Thoracic aorta (tissue), 2 donors: Measurements from ENCODE around the gene SCMH1. TPM values are rescaled to one million over a fixed set of nuclear protein-coding genes. Genes with fewer than 3 reads are reported as not detected.

Experiments used
- ATAC-seq: fragments of 150-250 bp; one replicate; pipeline ENCODE4 v1.8.0; 2017; ENCODE audit warnings: low read depth; ENCODE audit not compliant: insufficient number of reproducible peaks, low FRiP score
- DNase-seq: peaks from one replicate; pipeline ENCODE4 v3.0.0-alpha.2; 2020; ENCODE audit warnings: low spot score
- H3K27ac ChIP-seq, 2 donors: fragments of 200-600 bp; sonication (generic); 1 replicate in 1 of 2; 2 replicates in 1 of 2; pipeline ENCODE4 v1.5.1; 2016; ENCODE audit warnings: mild to moderate bottlenecking in 2 of 2, moderate library complexity in 2 of 2
- H3K27me3 ChIP-seq: fragments of 200-600 bp; sonication (generic); replicated peaks from 2 replicates; pipeline ENCODE4 v1.6.0; 2016; ENCODE audit warnings: mild to moderate bottlenecking; ENCODE audit not compliant: insufficient read depth
- H3K36me3 ChIP-seq: fragments of 200-600 bp; sonication (generic); one replicate; pipeline ENCODE4 v1.5.1; 2016
- H3K4me1 ChIP-seq, 2 donors: fragments of 200-600 bp; sonication (generic); 1 replicate in 1 of 2; 2 replicates in 1 of 2; pipeline versions ENCODE4 v1.5.1 to v1.6.0; 2016; ENCODE audit warnings: low read depth in 2 of 2, mild to moderate bottlenecking in 1 of 2; ENCODE audit not compliant: control insufficient read depth in 1 of 2
- H3K4me3 ChIP-seq: fragments of 200-600 bp; sonication (generic); 2 replicates; pipeline ENCODE4 v1.5.1; 2016; ENCODE audit warnings: mild to moderate bottlenecking
- H3K9me3 ChIP-seq: fragments of 200-600 bp; sonication (generic); 2 replicates; pipeline ENCODE4 v1.5.1; 2016
- CTCF ChIP-seq: fragments of 200-600 bp; sonication (generic); IDR thresholded peaks from one replicate; pipeline ENCODE4 v1.5.1; 2019; ENCODE audit warnings: antibody characterized with exemption
- total RNA-seq, 2 donors: library from RNA; depleted of rRNA; stranded (reverse); fragments of >200 nt; gene quantifications; one replicate each; pipeline versions ENCODE4 v1.1.0 to v1.2.3, GENCODE V29; 2016

SCMH1 gene
- total RNA-seq, 2 donors from 2014 or later: 41.7 to 65.9 TPM

GRCh38 chr1:41278076-41278475 is 36.0 kb upstream of the SCMH1 start:
- Histone ChIP-seq H3K4me1 (no peaks in the 10 kb centered on the region), H3K36me3 (no peaks in the 10 kb centered on the region), H3K27ac (no peak overlapping the region), H3K27me3 (no peaks in the 10 kb centered on the region), H3K4me3 (no peak overlapping the region), H3K9me3 (no peaks in the 10 kb centered on the region)
- ATAC-seq (no peak), DNase-seq (no peak)
- TF ChIP-seq CTCF: no peak

GRCh38 chr1:41277371-41277975 is 35.4 kb upstream of the SCMH1 start:
- TF ChIP-seq CTCF: no peak
- H3K4me1 ChIP-seq: no peaks in the 10 kb centered on the region

GRCh38 chr1:41275831-41276230 is 33.7 kb upstream of the SCMH1 start:
- TF ChIP-seq CTCF: no peak
- Histone ChIP-seq H3K27me3 (no peaks in the 10 kb centered on the region), H3K9me3 (no peaks in the 10 kb centered on the region), H3K4me1 (no peaks in the 10 kb centered on the region), H3K4me3 (no peak overlapping the region), H3K27ac (no peak overlapping the region), H3K36me3 (no peaks in the 10 kb centered on the region)
- DNase-seq: no peak
- ATAC-seq: no peak

More at GRCh38 chr1:41277371-41277975, 35.4 kb upstream of the SCMH1 start:
- no peak for DNase-seq
- H3K27ac ChIP-seq: no peak overlapping the region
- H3K27me3 ChIP-seq: no peaks in the 10 kb centered on the region
- no peak for ATAC-seq
- no peaks in the 10 kb centered on the region for H3K9me3 ChIP-seq
- no peaks in the 10 kb centered on the region for H3K36me3 ChIP-seq
- H3K4me3 ChIP-seq: no peak overlapping the region

GRCh38 chr1:41274752-41275545 is 32.8 kb upstream of the SCMH1 start:
- no peak for DNase-seq
- Histone ChIP-seq H3K36me3 (no peaks in the 10 kb centered on the region), H3K9me3 (no peaks in the 10 kb centered on the region), H3K27me3 (no peaks in the 10 kb centered on the region), H3K27ac (no peak overlapping the region), H3K4me3 (no peak overlapping the region), H3K4me1 (no peaks in the 10 kb centered on the region)
- no peak for TF ChIP-seq CTCF
- no peak for ATAC-seq

GRCh38 chr1:41272601-41273000 is 30.5 kb upstream of the SCMH1 start:
- no peaks in the 10 kb centered on the region for H3K36me3 ChIP-seq
- DNase-seq: no peak
- ATAC-seq: no peak
- H3K4me1 ChIP-seq: no peaks in the 10 kb centered on the region
- H3K9me3 ChIP-seq: no peaks in the 10 kb centered on the region
- no peaks in the 10 kb centered on the region for H3K27me3 ChIP-seq
- H3K4me3 ChIP-seq: no peak overlapping the region
- no peak overlapping the region for H3K27ac ChIP-seq
- no peak for TF ChIP-seq CTCF
